HEK293 (cell line): ENCODE results near the gene PLB1.

ENCODE experiments used
- CTCF ChIA-PET: fragments of 350-600 bp; formaldehyde crosslinking; extraction: SDS; loops from one replicate; lab custom pipeline; 2021; ENCODE audit warnings: antibody characterized with exemption; lab: Yijun Ruan, JAX
- POLR2A ChIA-PET: fragments of 300-600 bp; formaldehyde crosslinking; extraction: SDS; loops from one replicate; lab custom pipeline; 2020; ENCODE audit warnings: antibody characterized with exemption, inconsistent platforms; lab: Yijun Ruan, JAX
- H3K27ac ChIP-seq: fragments of 200-500 bp; sonication (Bioruptor generic); 2 replicates; pipeline ENCODE4 v1.5.1; 2014; ENCODE audit warnings: low read depth, low read length, control low read depth, inconsistent platforms; ENCODE audit errors: extremely low read depth
- H3K36me3 ChIP-seq, 2 experiments: fragments of 200-500 bp in 1 of 2; sonication (Bioruptor generic) in 1 of 2; 1 replicate in 1 of 2; 2 replicates in 1 of 2; pipeline ENCODE4 v1.5.1; 2014 to 2017; ENCODE audit warnings: inconsistent platforms in 2 of 2, low read length in 2 of 2; ENCODE audit not compliant: control insufficient read depth in 2 of 2, insufficient read depth in 1 of 2
- H3K4me1 ChIP-seq: fragments of 200-500 bp; sonication (Bioruptor generic); 2 replicates; pipeline ENCODE4 v1.5.1; 2014; ENCODE audit warnings: mild to moderate bottlenecking, low read length, inconsistent platforms; ENCODE audit not compliant: control insufficient read depth, insufficient read depth
- H3K4me3 ChIP-seq: 2 replicates; pipeline ENCODE4 v1.5.1; 2011; ENCODE audit warnings: low read depth, mild to moderate bottlenecking, control low read depth, low read length, moderate library complexity
- H3K9me3 ChIP-seq: fragments of 200-500 bp; sonication (Bioruptor generic); 2 replicates; pipeline ENCODE4 v1.5.1; 2014; ENCODE audit warnings: low read depth, low read length, inconsistent platforms; ENCODE audit not compliant: control insufficient read depth, insufficient read depth
- EGR2 ChIP-seq: fragments of 450-650 bp; formaldehyde crosslinking; IDR thresholded peaks from 2 replicates; pipeline ENCODE4 v1.5.1; 2016; ENCODE audit warnings: low read depth, missing biosample characterization, missing genetic modification characterization
- FEZF1 ChIP-seq: fragments of 450-650 bp; formaldehyde crosslinking; IDR thresholded peaks from 2 replicates; pipeline ENCODE4 v1.5.1; 2016; ENCODE audit warnings: missing biosample characterization, missing genetic modification characterization
- HIC1 ChIP-seq: fragments of 450-650 bp; formaldehyde crosslinking; IDR thresholded peaks from 2 replicates; pipeline ENCODE4 v1.5.1; 2016; ENCODE audit warnings: missing biosample characterization, missing genetic modification characterization
- KLF1 ChIP-seq: fragments of 450-650 bp; formaldehyde crosslinking; IDR thresholded peaks from 2 replicates; pipeline ENCODE4 v1.5.1; 2016; ENCODE audit warnings: missing biosample characterization, missing genetic modification characterization
- PRDM1 ChIP-seq: fragments of 450-650 bp; formaldehyde crosslinking; IDR thresholded peaks from 2 replicates; pipeline ENCODE4; 2016; ENCODE audit warnings: missing biosample characterization, missing genetic modification characterization
- ZNF138 ChIP-seq: fragments of 450-650 bp; formaldehyde crosslinking; IDR thresholded peaks from 2 replicates; pipeline ENCODE4 v1.5.1; 2016; ENCODE audit warnings: missing biosample characterization, missing genetic modification characterization, borderline replicate concordance
- ZNF174 ChIP-seq: fragments of 450-650 bp; formaldehyde crosslinking; IDR thresholded peaks from 2 replicates; pipeline ENCODE4 v1.5.0; 2017; ENCODE audit warnings: missing biosample characterization, mild to moderate bottlenecking, missing genetic modification characterization
- ZNF19 ChIP-seq: fragments of 450-650 bp; formaldehyde crosslinking; IDR thresholded peaks from 2 replicates; pipeline ENCODE4; 2016; ENCODE audit warnings: missing biosample characterization, missing genetic modification characterization, low read depth
- ZNF214 ChIP-seq: fragments of 450-650 bp; formaldehyde crosslinking; IDR thresholded peaks from 2 replicates; pipeline ENCODE4 v1.5.1; 2017; ENCODE audit warnings: missing biosample characterization, mild to moderate bottlenecking, missing genetic modification characterization, borderline replicate concordance
- ZNF274 ChIP-seq, 2 experiments: fragments of 200-500 bp in 1 of 2; fragments of 450-650 bp in 1 of 2; sonication (Bioruptor generic) in 1 of 2; formaldehyde crosslinking in 1 of 2; IDR thresholded peaks; 2 replicates each; pipeline versions ENCODE4 v1.5.1 to v1.6.1; 2014 to 2016; ENCODE audit warnings: borderline replicate concordance in 1 of 2, inconsistent platforms in 1 of 2, low read length in 1 of 2, missing biosample characterization in 1 of 2, missing genetic modification characterization in 1 of 2
- ZNF311 ChIP-seq: fragments of 450-650 bp; formaldehyde crosslinking; IDR thresholded peaks from 2 replicates; pipeline ENCODE4 v1.5.1; 2017; ENCODE audit warnings: missing biosample characterization, missing genetic modification characterization, borderline replicate concordance
- ZNF549 ChIP-seq: fragments of 450-650 bp; IDR thresholded peaks from 2 replicates; pipeline ENCODE4 v1.5.1; 2018; ENCODE audit warnings: missing biosample characterization, missing genetic modification characterization, mild to moderate bottlenecking, inconsistent platforms, moderate library complexity
- ZNF560 ChIP-seq: fragments of 450-650 bp; formaldehyde crosslinking; IDR thresholded peaks from 2 replicates; pipeline ENCODE4 v1.5.1; 2017; ENCODE audit warnings: missing biosample characterization, missing genetic modification characterization, borderline replicate concordance
- ZNF670 ChIP-seq: fragments of 450-650 bp; formaldehyde crosslinking; IDR thresholded peaks from 2 replicates; pipeline ENCODE4 v1.5.1; 2016; ENCODE audit warnings: missing biosample characterization, missing genetic modification characterization, low read depth
- ZNF701 ChIP-seq: fragments of 450-650 bp; formaldehyde crosslinking; IDR thresholded peaks from 2 replicates; pipeline ENCODE4 v1.5.1; 2016; ENCODE audit warnings: missing biosample characterization, missing genetic modification characterization
- TF ChIP-seq, protein P1 (sequence below): fragments of 450-650 bp; formaldehyde crosslinking; IDR thresholded peaks from 2 replicates; pipeline ENCODE4 v1.5.1; 2016; ENCODE audit warnings: missing biosample characterization, missing genetic modification characterization
- TF ChIP-seq, protein P2 (sequence below): fragments of 450-650 bp; formaldehyde crosslinking; IDR thresholded peaks from 2 replicates; pipeline ENCODE4 v1.5.1; 2016; ENCODE audit warnings: missing biosample characterization, missing genetic modification characterization, low read depth

Gene PLB1

GRCh38 chr2:28449488-28450395 lies 46.1 kb upstream of the PLB1 start (continued):
- TF ChIP-seq KLF1 (tag by site-specific recombination) (peak; percentile 83), ZNF274 (IDR thresholded peaks at IDR 0.05; ENCODE audit: low read length) (no peak), ZNF274 (tag by site-specific recombination; IDR thresholded peaks at IDR 0.05; ENCODE audit: borderline replicate concordance) (no peak), ZNF560 (tag by site-specific recombination) (no peak), HIC1 (tag by site-specific recombination) (peak; percentile 66; the same call in 1 of the 2 replicates), ZNF701 (tag by site-specific recombination) (no peak), ZNF19 (tag by site-specific recombination) (no peak), ZNF138 (tag by site-specific recombination) (no peak), ZNF214 (no peak)
- TF ChIP-seq, protein P1, sequence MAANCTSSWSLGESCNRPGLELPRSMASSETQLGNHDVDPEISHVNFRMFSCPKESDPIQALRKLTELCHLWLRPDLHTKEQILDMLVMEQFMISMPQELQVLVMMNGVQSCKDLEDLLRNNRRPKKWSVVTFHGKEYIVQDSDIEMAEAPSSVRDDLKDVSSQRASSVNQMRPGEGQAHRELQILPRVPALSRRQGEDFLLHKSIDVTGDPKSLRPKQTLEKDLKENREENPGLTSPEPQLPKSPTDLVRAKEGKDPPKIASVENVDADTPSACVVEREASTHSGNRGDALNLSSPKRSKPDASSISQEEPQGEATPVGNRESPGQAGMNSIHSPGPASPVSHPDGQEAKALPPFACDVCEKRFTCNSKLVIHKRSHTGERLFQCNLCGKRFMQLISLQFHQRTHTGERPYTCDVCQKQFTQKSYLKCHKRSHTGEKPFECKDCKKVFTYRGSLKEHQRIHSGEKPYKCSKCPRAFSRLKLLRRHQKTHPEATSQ (tag by site-specific recombination), result no peak

- Histone ChIP-seq H3K4me1 (peaks cover 3% of the 10 kb centered on the region; the same call in 1 of the 2 replicates), H3K27ac (no peak overlapping the region), H3K36me3 (no peaks in the 10 kb centered on the region), H3K4me3 (no peak overlapping the region), H3K9me3 (no peaks in the 10 kb centered on the region)
- ChIA-PET CTCF (interaction anchor here (0.6 to 0.7 kb wide), 3 partner anchors 112 to 759 kb away, joined by 3 read pairs; no protein-coding TSS in a partner anchor), POLR2A (no interaction called here)
- TF ChIP-seq FEZF1 (tag by site-specific recombination) (no peak), ZNF311 (tag by site-specific recombination) (no peak), EGR2 (no peak), ZNF670 (tag by site-specific recombination) (no peak), PRDM1 (tag by site-specific recombination) (no peak), ZNF549 (tag by site-specific recombination) (no peak), ZNF174 (tag by site-specific recombination) (no peak)
- TF ChIP-seq, protein P2, sequence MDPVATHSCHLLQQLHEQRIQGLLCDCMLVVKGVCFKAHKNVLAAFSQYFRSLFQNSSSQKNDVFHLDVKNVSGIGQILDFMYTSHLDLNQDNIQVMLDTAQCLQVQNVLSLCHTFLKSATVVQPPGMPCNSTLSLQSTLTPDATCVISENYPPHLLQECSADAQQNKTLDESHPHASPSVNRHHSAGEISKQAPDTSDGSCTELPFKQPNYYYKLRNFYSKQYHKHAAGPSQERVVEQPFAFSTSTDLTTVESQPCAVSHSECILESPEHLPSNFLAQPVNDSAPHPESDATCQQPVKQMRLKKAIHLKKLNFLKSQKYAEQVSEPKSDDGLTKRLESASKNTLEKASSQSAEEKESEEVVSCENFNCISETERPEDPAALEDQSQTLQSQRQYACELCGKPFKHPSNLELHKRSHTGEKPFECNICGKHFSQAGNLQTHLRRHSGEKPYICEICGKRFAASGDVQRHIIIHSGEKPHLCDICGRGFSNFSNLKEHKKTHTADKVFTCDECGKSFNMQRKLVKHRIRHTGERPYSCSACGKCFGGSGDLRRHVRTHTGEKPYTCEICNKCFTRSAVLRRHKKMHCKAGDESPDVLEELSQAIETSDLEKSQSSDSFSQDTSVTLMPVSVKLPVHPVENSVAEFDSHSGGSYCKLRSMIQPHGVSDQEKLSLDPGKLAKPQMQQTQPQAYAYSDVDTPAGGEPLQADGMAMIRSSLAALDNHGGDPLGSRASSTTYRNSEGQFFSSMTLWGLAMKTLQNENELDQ (tag by site-specific recombination), result no peak
Measured at GRCh38 chr2:28450901-28451565, 44.8 kb upstream of the PLB1 start.
